ENCODE data around the gene IL18RAP.

The IL18RAP gene, protein sequence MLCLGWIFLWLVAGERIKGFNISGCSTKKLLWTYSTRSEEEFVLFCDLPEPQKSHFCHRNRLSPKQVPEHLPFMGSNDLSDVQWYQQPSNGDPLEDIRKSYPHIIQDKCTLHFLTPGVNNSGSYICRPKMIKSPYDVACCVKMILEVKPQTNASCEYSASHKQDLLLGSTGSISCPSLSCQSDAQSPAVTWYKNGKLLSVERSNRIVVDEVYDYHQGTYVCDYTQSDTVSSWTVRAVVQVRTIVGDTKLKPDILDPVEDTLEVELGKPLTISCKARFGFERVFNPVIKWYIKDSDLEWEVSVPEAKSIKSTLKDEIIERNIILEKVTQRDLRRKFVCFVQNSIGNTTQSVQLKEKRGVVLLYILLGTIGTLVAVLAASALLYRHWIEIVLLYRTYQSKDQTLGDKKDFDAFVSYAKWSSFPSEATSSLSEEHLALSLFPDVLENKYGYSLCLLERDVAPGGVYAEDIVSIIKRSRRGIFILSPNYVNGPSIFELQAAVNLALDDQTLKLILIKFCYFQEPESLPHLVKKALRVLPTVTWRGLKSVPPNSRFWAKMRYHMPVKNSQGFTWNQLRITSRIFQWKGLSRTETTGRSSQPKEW

DNA sequence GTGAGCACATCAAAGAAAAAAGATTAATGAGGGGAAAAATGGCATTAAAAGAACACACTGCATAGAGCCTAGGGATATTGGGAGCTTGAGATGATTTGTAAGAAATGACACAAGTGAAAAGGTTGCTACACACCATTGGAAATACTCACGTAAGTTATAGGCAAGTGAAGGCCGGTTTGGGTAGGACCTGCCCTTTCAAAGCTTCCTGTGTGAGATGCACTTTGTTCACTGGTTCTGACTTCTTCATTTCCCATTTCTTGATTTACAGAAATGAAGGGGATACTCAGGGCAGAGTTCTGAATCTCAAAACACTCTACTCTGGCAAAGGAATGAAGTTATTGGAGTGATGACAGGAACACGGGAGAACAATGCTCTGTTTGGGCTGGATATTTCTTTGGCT lies at the start of gene IL18RAP:
TSS of gene IL18RAP (plus strand) at position 251 of the 400 bp plus-strand sequence. CDS start at position 369, 118 bp downstream.
- Histone ChIP-seq H3F3A (ENCODE audit: insufficient read depth) (no peaks in the 10 kb centered on the region), H3K79me2 (ENCODE audit: insufficient read depth, low read length) (no peaks in the 10 kb centered on the region), H3K36me3 (ENCODE audit: low read length) (no peaks in the 10 kb centered on the region), H3K4me3 (ENCODE audit: insufficient read depth, low read length, poor library complexity, severe bottlenecking) (no peak within 1 kb of the TSS), H2AFZ (ENCODE audit: low read depth, low read length, severe bottlenecking) (no peak within 1 kb of the TSS), H3K9ac (ENCODE audit: low read length) (no peak within 1 kb of the TSS), H3K27me3 (ENCODE audit: low read length) (no peaks in the 10 kb centered on the region), H3K4me2 (ENCODE audit: low read depth, low read length, poor library complexity, severe bottlenecking) (no peak within 1 kb of the TSS), H3K9me2 (replicated peaks; ENCODE audit: insufficient read depth, low read length) (no peaks in the 10 kb centered on the region), H4K20me1 (ENCODE audit: low read depth, low read length) (no peaks in the 10 kb centered on the region), H3K9me3 (ENCODE audit: insufficient read depth, low read length) (no peaks in the 10 kb centered on the region), H3K27ac (ENCODE audit: low read depth, low read length) (no peak within 1 kb of the TSS)
- TF ChIP-seq, protein P1, sequence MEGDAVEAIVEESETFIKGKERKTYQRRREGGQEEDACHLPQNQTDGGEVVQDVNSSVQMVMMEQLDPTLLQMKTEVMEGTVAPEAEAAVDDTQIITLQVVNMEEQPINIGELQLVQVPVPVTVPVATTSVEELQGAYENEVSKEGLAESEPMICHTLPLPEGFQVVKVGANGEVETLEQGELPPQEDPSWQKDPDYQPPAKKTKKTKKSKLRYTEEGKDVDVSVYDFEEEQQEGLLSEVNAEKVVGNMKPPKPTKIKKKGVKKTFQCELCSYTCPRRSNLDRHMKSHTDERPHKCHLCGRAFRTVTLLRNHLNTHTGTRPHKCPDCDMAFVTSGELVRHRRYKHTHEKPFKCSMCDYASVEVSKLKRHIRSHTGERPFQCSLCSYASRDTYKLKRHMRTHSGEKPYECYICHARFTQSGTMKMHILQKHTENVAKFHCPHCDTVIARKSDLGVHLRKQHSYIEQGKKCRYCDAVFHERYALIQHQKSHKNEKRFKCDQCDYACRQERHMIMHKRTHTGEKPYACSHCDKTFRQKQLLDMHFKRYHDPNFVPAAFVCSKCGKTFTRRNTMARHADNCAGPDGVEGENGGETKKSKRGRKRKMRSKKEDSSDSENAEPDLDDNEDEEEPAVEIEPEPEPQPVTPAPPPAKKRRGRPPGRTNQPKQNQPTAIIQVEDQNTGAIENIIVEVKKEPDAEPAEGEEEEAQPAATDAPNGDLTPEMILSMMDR (IDR thresholded peaks at IDR 0.05; ENCODE audit: insufficient read depth, low read length, poor library complexity, severe bottlenecking): no peak
- no peak for TF ChIP-seq EZH2phosphoT487 (conservative IDR thresholded peaks at IDR 0.05; ENCODE audit: low read length)

DNA sequence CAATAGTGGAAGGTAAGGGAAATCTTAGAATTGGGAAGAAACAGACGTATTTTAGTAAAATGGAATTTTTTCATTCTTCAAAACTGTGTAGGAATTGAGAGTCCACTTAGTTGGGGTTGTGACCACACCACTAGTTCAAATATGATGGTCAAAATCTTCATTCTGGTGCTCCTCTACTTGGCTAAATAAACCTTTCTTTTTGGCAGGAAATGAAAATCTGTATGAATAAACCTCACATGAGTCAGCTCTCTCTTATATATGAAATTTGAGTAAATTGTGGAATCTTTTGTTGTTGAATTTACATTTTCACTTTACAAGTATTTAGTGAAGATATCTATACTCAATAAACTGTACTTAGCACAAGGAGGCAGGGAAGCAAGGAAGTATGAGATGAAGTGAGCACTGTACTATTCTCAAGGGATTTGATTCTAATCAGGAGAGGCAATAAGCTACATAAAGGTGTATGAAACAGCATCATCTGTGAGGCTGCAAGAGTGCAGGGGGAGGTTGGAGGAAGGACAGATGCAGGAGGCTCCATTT lies 46.8 kb upstream of the IL18RAP start:
- H3K79me2 ChIP-seq (ENCODE audit: insufficient read depth, low read length): no peaks in the 10 kb centered on the region

DNA sequence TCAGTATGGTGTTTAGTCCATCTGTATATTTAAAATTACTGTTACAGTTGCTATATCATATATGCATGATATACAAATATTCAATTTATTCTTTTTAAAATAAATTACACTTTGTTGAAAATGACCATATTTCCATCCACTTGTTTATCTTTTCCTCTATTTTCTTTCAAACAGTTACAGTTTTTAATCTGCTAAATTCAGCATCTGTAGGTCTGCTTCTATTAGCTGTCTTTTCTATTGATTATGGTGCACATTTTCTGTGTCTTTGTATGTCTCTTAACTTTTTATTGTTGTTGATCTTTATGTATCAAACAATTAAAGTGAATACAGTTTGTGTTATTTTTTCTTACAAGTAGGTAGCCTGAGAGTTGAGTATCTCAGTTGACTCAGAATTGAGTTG lies 39.2 kb upstream of the IL18RAP start:
- H3K9me2 ChIP-seq (replicated peaks; ENCODE audit: insufficient read depth, low read length): no peaks in the 10 kb centered on the region
- H3K4me2 ChIP-seq (ENCODE audit: low read depth, low read length, poor library complexity, severe bottlenecking): no peak overlapping the region
- TF ChIP-seq EZH2phosphoT487 (conservative IDR thresholded peaks at IDR 0.05; ENCODE audit: low read length): no peak
- TF ChIP-seq, protein P1 (IDR thresholded peaks at IDR 0.05; ENCODE audit: insufficient read depth, low read length, poor library complexity, severe bottlenecking): no peak

More for the DNA sequence above, 46.8 kb upstream of the IL18RAP start:
- H4K20me1 ChIP-seq (ENCODE audit: low read depth, low read length): no peaks in the 10 kb centered on the region
- no peak overlapping the region for H3K27ac ChIP-seq (ENCODE audit: low read depth, low read length)
- no peaks in the 10 kb centered on the region for H3F3A ChIP-seq (ENCODE audit: insufficient read depth)
- no peaks in the 10 kb centered on the region for H3K9me2 ChIP-seq (replicated peaks; ENCODE audit: insufficient read depth, low read length)
- TF ChIP-seq EZH2phosphoT487 (conservative IDR thresholded peaks at IDR 0.05; ENCODE audit: low read length): no peak
- TF ChIP-seq, protein P1 (IDR thresholded peaks at IDR 0.05; ENCODE audit: insufficient read depth, low read length, poor library complexity, severe bottlenecking): no peak
- H2AFZ ChIP-seq (ENCODE audit: low read depth, low read length, severe bottlenecking): no peak overlapping the region
- H3K4me3 ChIP-seq (ENCODE audit: insufficient read depth, low read length, poor library complexity, severe bottlenecking): no peak overlapping the region
- H3K9me3 ChIP-seq (ENCODE audit: insufficient read depth, low read length): no peaks in the 10 kb centered on the region
- H3K4me2 ChIP-seq (ENCODE audit: low read depth, low read length, poor library complexity, severe bottlenecking): no peak overlapping the region
- no peaks in the 10 kb centered on the region for H3K36me3 ChIP-seq (ENCODE audit: low read length)
- no peaks in the 10 kb centered on the region for H3K27me3 ChIP-seq (ENCODE audit: low read length)
- no peak overlapping the region for H3K9ac ChIP-seq (ENCODE audit: low read length)

More for the DNA sequence above, 39.2 kb upstream of the IL18RAP start:
- Histone ChIP-seq H3K27ac (ENCODE audit: low read depth, low read length) (no peak overlapping the region), H3K79me2 (ENCODE audit: insufficient read depth, low read length) (no peaks in the 10 kb centered on the region), H3K9me3 (ENCODE audit: insufficient read depth, low read length) (peaks cover 5% of the 10 kb centered on the region; the same call in 1 of the 2 replicates), H3F3A (ENCODE audit: insufficient read depth) (no peaks in the 10 kb centered on the region), H3K4me3 (ENCODE audit: insufficient read depth, low read length, poor library complexity, severe bottlenecking) (no peak overlapping the region), H3K9ac (ENCODE audit: low read length) (no peak overlapping the region), H4K20me1 (ENCODE audit: low read depth, low read length) (no peaks in the 10 kb centered on the region), H2AFZ (ENCODE audit: low read depth, low read length, severe bottlenecking) (no peak overlapping the region), H3K36me3 (ENCODE audit: low read length) (no peaks in the 10 kb centered on the region; the same call in 1 of the 2 replicates), H3K27me3 (ENCODE audit: low read length) (no peaks in the 10 kb centered on the region)

All from SU-DHL-6 (cell line).